Measurements from ENCODE around the gene TMPRSS12. TPM values are rescaled to one million over a fixed set of nuclear protein-coding genes. Genes with fewer than 3 reads are reported as not detected.
"Not testable (repeated sequence)": the region's sequence is repeated elsewhere in the genome, so short reads cannot be mapped to it uniquely, and the experiment has no call there.

TMPRSS12 gene
- total RNA-seq, 1 donor from 2014 or later = not detected

GRCh38 chr12:50901685-50902113 lies 59.0 kb downstream of the TMPRSS12 start:
- no peak for DNase-seq
- Histone ChIP-seq H3K36me3 (no peaks in the 10 kb centered on the region), H3K4me1 (no peaks in the 10 kb centered on the region), H3K27me3 (ENCODE audit: low read depth) (no peaks in the 10 kb centered on the region), H3K9me3 (replicated peaks) (peaks cover 7% of the 10 kb centered on the region), H3K27ac (replicated peaks) (no peak overlapping the region), H3K4me3 (no peak overlapping the region)
- intact Hi-C loops (cut with micrococcal nuclease) = no loop called here
- TF ChIP-seq, protein P1, sequence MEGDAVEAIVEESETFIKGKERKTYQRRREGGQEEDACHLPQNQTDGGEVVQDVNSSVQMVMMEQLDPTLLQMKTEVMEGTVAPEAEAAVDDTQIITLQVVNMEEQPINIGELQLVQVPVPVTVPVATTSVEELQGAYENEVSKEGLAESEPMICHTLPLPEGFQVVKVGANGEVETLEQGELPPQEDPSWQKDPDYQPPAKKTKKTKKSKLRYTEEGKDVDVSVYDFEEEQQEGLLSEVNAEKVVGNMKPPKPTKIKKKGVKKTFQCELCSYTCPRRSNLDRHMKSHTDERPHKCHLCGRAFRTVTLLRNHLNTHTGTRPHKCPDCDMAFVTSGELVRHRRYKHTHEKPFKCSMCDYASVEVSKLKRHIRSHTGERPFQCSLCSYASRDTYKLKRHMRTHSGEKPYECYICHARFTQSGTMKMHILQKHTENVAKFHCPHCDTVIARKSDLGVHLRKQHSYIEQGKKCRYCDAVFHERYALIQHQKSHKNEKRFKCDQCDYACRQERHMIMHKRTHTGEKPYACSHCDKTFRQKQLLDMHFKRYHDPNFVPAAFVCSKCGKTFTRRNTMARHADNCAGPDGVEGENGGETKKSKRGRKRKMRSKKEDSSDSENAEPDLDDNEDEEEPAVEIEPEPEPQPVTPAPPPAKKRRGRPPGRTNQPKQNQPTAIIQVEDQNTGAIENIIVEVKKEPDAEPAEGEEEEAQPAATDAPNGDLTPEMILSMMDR (IDR thresholded peaks at IDR 0.05; ENCODE audit: borderline replicate concordance) = no peak

DNA sequence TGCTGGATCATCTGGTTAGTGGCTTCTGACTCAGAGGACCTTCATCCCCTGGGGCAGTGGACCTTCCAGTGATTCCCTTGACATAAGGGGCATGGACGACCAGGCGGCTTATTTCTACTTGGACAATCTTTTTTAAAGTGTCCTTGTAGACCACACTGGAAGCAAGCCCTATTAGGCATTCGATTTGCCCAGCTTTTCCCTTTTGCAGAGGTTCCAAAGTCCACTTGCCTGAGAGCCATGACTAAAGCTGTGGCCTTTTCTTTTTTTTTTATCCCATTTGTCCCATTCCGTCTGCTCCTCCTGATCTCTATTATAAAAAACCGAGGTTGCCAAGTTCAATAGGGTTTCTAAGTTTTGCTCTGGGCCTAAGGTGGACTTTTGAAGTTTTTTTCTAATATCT lies 65.8 kb downstream of the TMPRSS12 start:
- H3K9me3 ChIP-seq (replicated peaks) = peaks cover 23% of the 10 kb centered on the region
- intact Hi-C loops (cut with micrococcal nuclease); DNase-seq: not testable (repeated sequence)

GRCh38 chr12:50912361-50912760 lies 69.6 kb downstream of the TMPRSS12 start:
- H3K27me3 ChIP-seq (ENCODE audit: low read depth); DNase-seq; H3K27ac ChIP-seq (replicated peaks); H3K4me1 ChIP-seq; intact Hi-C loops (cut with micrococcal nuclease); H3K36me3 ChIP-seq; H3K4me3 ChIP-seq: not testable (repeated sequence)
- H3K9me3 ChIP-seq (replicated peaks) = peaks cover 62% of the 10 kb centered on the region

More for the DNA sequence above, 65.8 kb downstream of the TMPRSS12 start:
- not testable (repeated sequence) for H3K4me3 ChIP-seq; H3K27ac ChIP-seq (replicated peaks); H3K4me1 ChIP-seq; H3K36me3 ChIP-seq; H3K27me3 ChIP-seq (ENCODE audit: low read depth)

DNA sequence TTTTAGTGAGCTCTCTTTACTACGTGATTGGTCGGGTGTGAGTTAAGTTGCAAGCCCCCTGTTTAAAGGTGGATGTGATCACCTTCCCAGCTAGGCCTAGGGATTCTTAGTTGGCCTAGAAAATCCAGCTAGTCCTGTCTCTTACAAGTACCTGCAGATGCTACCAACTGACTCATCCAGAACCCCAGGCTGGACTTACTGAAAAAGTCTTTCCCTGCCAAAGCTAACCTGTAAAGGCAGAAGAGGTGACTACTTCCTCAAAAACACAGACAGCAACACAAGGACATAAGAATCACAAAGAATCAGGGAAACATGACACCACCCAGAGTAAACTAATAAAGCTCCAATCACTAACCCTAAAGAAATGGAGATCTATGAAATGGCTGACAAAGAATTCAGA lies 70.5 kb downstream of the TMPRSS12 start:
- Histone ChIP-seq H3K9me3 (replicated peaks) (peaks cover 64% of the 10 kb centered on the region), H3K36me3 (peaks cover 3% of the 10 kb centered on the region), H3K27ac (replicated peaks) (no peak overlapping the region), H3K27me3 (ENCODE audit: low read depth) (no peaks in the 10 kb centered on the region), H3K4me3 (no peak overlapping the region), H3K4me1 (no peaks in the 10 kb centered on the region)
- no peak for DNase-seq
- intact Hi-C loops (cut with micrococcal nuclease) = no loop called here
- TF ChIP-seq, protein P1 (IDR thresholded peaks at IDR 0.05; ENCODE audit: borderline replicate concordance) = no peak

- TF ChIP-seq, protein P1 (IDR thresholded peaks at IDR 0.05; ENCODE audit: borderline replicate concordance) = no peak
- intact Hi-C loops (cut with micrococcal nuclease) = no loop called here
- Histone ChIP-seq H3K4me1 (no peaks in the 10 kb centered on the region), H3K9me3 (replicated peaks) (peaks cover 64% of the 10 kb centered on the region), H3K27me3 (ENCODE audit: low read depth) (no peaks in the 10 kb centered on the region), H3K4me3 (no peak overlapping the region), H3K36me3 (peaks cover 3% of the 10 kb centered on the region), H3K27ac (replicated peaks) (no peak overlapping the region)
- DNase-seq = no peak
These were observed 72.3 kb downstream of the TMPRSS12 start for GRCh38 chr12:50914872-50915484.

GRCh38 chr12:50916292-50916691 lies 73.6 kb downstream of the TMPRSS12 start:
- Histone ChIP-seq H3K36me3 (peaks cover 3% of the 10 kb centered on the region), H3K4me3 (no peak overlapping the region), H3K9me3 (replicated peaks) (peaks cover 62% of the 10 kb centered on the region), H3K4me1 (no peaks in the 10 kb centered on the region), H3K27me3 (ENCODE audit: low read depth) (no peaks in the 10 kb centered on the region), H3K27ac (replicated peaks) (no peak overlapping the region)
- intact Hi-C loops (cut with micrococcal nuclease) = no loop called here
- TF ChIP-seq, protein P1 (IDR thresholded peaks at IDR 0.05; ENCODE audit: borderline replicate concordance) = no peak
- DNase-seq = no peak

Data from left ventricle myocardium inferior (tissue), 1 donor.